K562 treated with DMSO at 1 percent for 24 hours (cell line): ENCODE data around the gene PGAP3. TPM values are rescaled to one million over a fixed set of nuclear protein-coding genes. Genes with fewer than 3 reads are reported as not detected.

ENCODE experiments used
- total RNA-seq: library from RNA; unstranded; fragments of 300-600 nt; gene quantifications from 2 replicates; pipeline ENCODE4 v1.2.3, GENCODE V29; 2022; ENCODE audit warnings: low read depth; ENCODE audit not compliant: insufficient read depth

PGAP3 gene
- 9.9 and 13.3 TPM in 2 replicates for total RNA-seq

GRCh38 chr17:39687546-39688474, at the start of gene PGAP3:
Gene PGAP3, minus strand, starts transcription at chr17:39688057. Its CDS starts 43 bp downstream, at chr17:39688014.

GRCh38 chr17:39730095-39730921, 42.5 kb upstream of the PGAP3 start, which contains the start of gene MIEN1:
Gene MIEN1, minus strand, starts transcription at chr17:39730532. Its CDS starts 37 bp downstream, at chr17:39730495.

GRCh38 chr17:39699818-39700147, 11.9 kb upstream of the PGAP3 start, which contains the start of gene ERBB2:
Gene ERBB2, plus strand, starts transcription at chr17:39700064. Its CDS starts 175 bp downstream, at chr17:39700239.

GRCh38 chr17:39667945-39668924, 19.6 kb downstream of the PGAP3 start, which contains the start of gene PNMT:
Gene PNMT, plus strand, starts transcription at chr17:39668453. Its CDS starts 23 bp downstream, at chr17:39668476.

GRCh38 chr17:39664581-39665561, 23.0 kb downstream of the PGAP3 start, which contains the start of gene TCAP:
Gene TCAP, plus strand, starts transcription at chr17:39665349. Its CDS starts 11 bp downstream, at chr17:39665360.

GRCh38 chr17:39636927-39637736, 50.7 kb downstream of the PGAP3 start, which contains the start of gene STARD3:
Gene STARD3, plus strand, starts transcription at chr17:39637144. Its CDS starts 16,388 bp downstream, at chr17:39653532.

GRCh38 chr17:39626171-39627046, 61.4 kb downstream of the PGAP3 start, which contains the start of gene PPP1R1B:
Gene PPP1R1B, plus strand, starts transcription at chr17:39626952. Its CDS starts 441 bp downstream, at chr17:39627393.

Other genes with a start within 250 kb of the PGAP3 start
- gene MED1, start 236.8 kb downstream of the PGAP3 start, total RNA-seq = 18.2 and 20.7 TPM in 2 replicates
- gene CDK12, start 226.6 kb downstream of the PGAP3 start, total RNA-seq = 26.6 and 28.7 TPM in 2 replicates
- gene NEUROD2, start 80.1 kb downstream of the PGAP3 start, total RNA-seq = not detected in 2 replicates
- gene PPP1R1B, start 61.1 kb downstream of the PGAP3 start, total RNA-seq = 0.21 TPM in 1 of 2 replicates, not detected in the other
- 97.0 and 108 TPM in 2 replicates for gene STARD3, start 50.9 kb downstream of the PGAP3 start, total RNA-seq
- gene TCAP, start 22.7 kb downstream of the PGAP3 start, total RNA-seq = 2.6 and 5.7 TPM in 2 replicates
- 5.6 and 7.1 TPM in 2 replicates for gene PNMT, start 19.6 kb downstream of the PGAP3 start, total RNA-seq
- 7.0 and 8.5 TPM in 2 replicates for gene ERBB2, start 12.0 kb upstream of the PGAP3 start, total RNA-seq
- gene MIEN1, start 42.5 kb upstream of the PGAP3 start, total RNA-seq = 95.9 and 103 TPM in 2 replicates
- 8.2 and 10.4 TPM in 2 replicates for gene GRB7, start 49.9 kb upstream of the PGAP3 start, total RNA-seq
- gene IKZF3, start 176.3 kb upstream of the PGAP3 start, total RNA-seq = 0.05 and 0.24 TPM in 2 replicates
- not detected in 2 replicates for gene ZPBP2, start 180.1 kb upstream of the PGAP3 start, total RNA-seq
- 4.0 and 4.1 TPM in 2 replicates for gene GSDMB, start 230.6 kb upstream of the PGAP3 start, total RNA-seq
- gene ORMDL3, start 239.5 kb upstream of the PGAP3 start, total RNA-seq = 35.1 and 36.0 TPM in 2 replicates
- not detected in 2 replicates for gene LRRC3C, start 239.7 kb upstream of the PGAP3 start, total RNA-seq